K562 (cell line): ENCODE results near the gene CHCHD10. TPM values are rescaled to one million over a fixed set of nuclear protein-coding genes. Genes with fewer than 3 reads are reported as not detected.

Experiments used
- CHCHD3 ChIP-seq: fragments of 250-450 bp; sonication (Bioruptor Pico); IDR thresholded peaks from 2 replicates; pipeline ENCODE4 v2.1.2; 2022; ENCODE audit warnings: mild to moderate bottlenecking
- HNRNPH1 ChIP-seq: fragments of 200-400 bp; formaldehyde crosslinking; optimal IDR thresholded peaks from 2 replicates; pipeline ENCODE3; 2017; ENCODE audit warnings: low read depth, mild to moderate bottlenecking, low read length, moderate library complexity
- NFXL1 ChIP-seq: fragments of 450-650 bp; formaldehyde crosslinking; IDR thresholded peaks from 2 replicates; pipeline ENCODE4 v1.4.0; 2021; ENCODE audit warnings: mild to moderate bottlenecking
- RB1 ChIP-seq: fragments of 450-650 bp; IDR thresholded peaks from 2 replicates; pipeline ENCODE4 v1.6.1; 2017; ENCODE audit warnings: low read depth, mild to moderate bottlenecking
- SRSF1 ChIP-seq: fragments of 200-400 bp; formaldehyde crosslinking; IDR thresholded peaks from 2 replicates; pipeline ENCODE4 v1.6.1; 2017; ENCODE audit warnings: mild to moderate bottlenecking, low read depth, low read length, moderate library complexity
- TBP ChIP-seq: optimal IDR thresholded peaks from 2 replicates; pipeline ENCODE3; 2011; ENCODE audit warnings: low read depth, low read length, improper control_type of control experiment
- TCFL5 ChIP-seq: fragments of 250-450 bp; sonication (Bioruptor Pico); conservative IDR thresholded peaks from 2 replicates; pipeline ENCODE4 v1.6.1; 2021; ENCODE audit warnings: mild to moderate bottlenecking, moderate library complexity, matching md5 sums
- ZNF174 ChIP-seq: fragments of 250-450 bp; sonication (Bioruptor Pico); IDR thresholded peaks from 2 replicates; pipeline ENCODE4 v1.4.0; 2020; ENCODE audit warnings: mild to moderate bottlenecking
- ZNF3 ChIP-seq: fragments of 250-450 bp; sonication (Bioruptor Pico); IDR thresholded peaks from 2 replicates; pipeline ENCODE4 v1.5.0; 2021; ENCODE audit warnings: mild to moderate bottlenecking, moderate library complexity
- polyA plus RNA-seq, 8 experiments: library from polyadenylated mRNA; depleted of rRNA in 4 of 8; stranded (reverse) in 5 of 8; unstranded in 3 of 8; fragments of >200 nt; fragmentation: Nextera tagmentation in 2 of 8; fragmentation: Illumina TruSeq in 1 of 8; extraction: Ambion mirVana in 2 of 8; extraction: Trizol in 1 of 8; gene quantifications; 2 replicates each; pipeline versions ENCODE4 v1.2.1 to v1.2.3, GENCODE V29; 2011 to 2014; ENCODE audit warnings: inconsistent platforms in 1 of 8, missing spikeins in 1 of 8
- total RNA-seq, 7 experiments: library from RNA; depleted of rRNA in 6 of 7; stranded (reverse); fragments of >200 nt in 6 of 7; fragmentation: Illumina TruSeq in 2 of 7; extraction: Trizol in 2 of 7; gene quantifications; 2 replicates each; pipeline versions ENCODE4 v1.2.1 to v1.2.3, GENCODE V29; 2011 to 2021; ENCODE audit warnings: low replicate concordance in 1 of 7
- TF ChIP-seq, protein P1 (sequence below): sonication (generic); formaldehyde crosslinking; IDR thresholded peaks from 2 replicates; pipeline ENCODE4 v1.8.0; 2023; ENCODE audit warnings: missing genetic modification reagents, mild to moderate bottlenecking, borderline replicate concordance
- TF ChIP-seq, protein P2 (sequence below): fragments of 450-650 bp; IDR thresholded peaks from 2 replicates; pipeline ENCODE4 v1.6.1; 2014; ENCODE audit warnings: low read depth, mild to moderate bottlenecking, moderate library complexity, borderline replicate concordance
- TF ChIP-seq, protein P3 (sequence below): fragments of 200-800 bp; sonication (Bioruptor generic); IDR thresholded peaks from 2 replicates; pipeline ENCODE4 v1.6.1; 2017; ENCODE audit warnings: missing genetic modification characterization, missing compliant biosample characterization
- TF ChIP-seq, protein P4 (sequence below): fragments of 200-400 bp; formaldehyde crosslinking; IDR thresholded peaks from 2 replicates; pipeline ENCODE4 v1.6.1; 2017; ENCODE audit warnings: mild to moderate bottlenecking, low read depth, low read length, moderate library complexity
- TF ChIP-seq, protein P5 (sequence below): sonication (generic); formaldehyde crosslinking; IDR thresholded peaks from 2 replicates; pipeline ENCODE4 v1.8.0; 2023; ENCODE audit warnings: mild to moderate bottlenecking, missing genetic modification reagents

Gene CHCHD10
- total and polyA plus RNA-seq, 9 of the 15 experiments (the other 6 are each of a cell fraction or from before 2014, with no cell fraction given): 15.2 to 292 (median 102) TPM

DNA sequence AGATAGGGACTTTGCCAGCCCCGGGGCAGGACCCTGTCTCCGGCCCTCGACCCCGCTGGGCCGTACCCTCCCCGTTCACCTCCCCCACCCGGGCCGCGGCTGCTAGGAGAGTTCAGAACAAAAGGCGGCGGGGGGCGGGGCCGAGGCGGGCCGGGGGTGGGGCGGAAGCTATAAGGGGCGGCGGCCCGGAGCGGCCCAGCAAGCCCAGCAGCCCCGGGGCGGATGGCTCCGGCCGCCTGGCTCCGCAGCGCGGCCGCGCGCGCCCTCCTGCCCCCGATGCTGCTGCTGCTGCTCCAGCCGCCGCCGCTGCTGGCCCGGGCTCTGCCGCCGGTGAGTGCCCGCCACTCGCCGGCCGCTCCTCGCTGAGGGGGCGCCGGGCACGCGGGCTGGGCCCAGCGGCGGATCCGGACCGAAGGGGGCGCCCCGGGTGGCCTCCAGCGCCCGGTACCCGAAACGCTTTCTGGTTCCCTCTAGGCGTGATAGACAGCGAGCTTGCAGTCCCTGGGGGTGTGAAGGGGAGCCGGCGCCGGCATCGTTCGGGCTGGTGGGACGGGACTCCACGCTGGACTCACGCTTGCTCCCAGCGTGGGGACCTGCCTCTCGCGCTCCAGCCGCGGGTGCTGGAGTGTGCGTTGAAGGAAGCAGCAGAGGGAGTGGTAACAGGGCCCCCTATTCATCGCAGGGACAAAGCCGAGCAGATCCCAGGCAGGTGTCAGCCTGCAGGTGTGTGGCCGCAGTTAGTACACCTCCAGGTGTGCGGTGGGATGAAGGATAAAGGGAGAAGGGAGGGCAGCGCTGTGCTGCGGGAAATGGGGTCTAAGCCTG, 5.1 kb upstream of the CHCHD10 start, which contains the start of gene MMP11 (continued):
- peak; percentile 2 for TF ChIP-seq TBP
- no peak for TF ChIP-seq SRSF1
- no peak for TF ChIP-seq ZNF174 (CRISPR knock-in tag)
- no peak for TF ChIP-seq HNRNPH1
- TF ChIP-seq, protein P1, sequence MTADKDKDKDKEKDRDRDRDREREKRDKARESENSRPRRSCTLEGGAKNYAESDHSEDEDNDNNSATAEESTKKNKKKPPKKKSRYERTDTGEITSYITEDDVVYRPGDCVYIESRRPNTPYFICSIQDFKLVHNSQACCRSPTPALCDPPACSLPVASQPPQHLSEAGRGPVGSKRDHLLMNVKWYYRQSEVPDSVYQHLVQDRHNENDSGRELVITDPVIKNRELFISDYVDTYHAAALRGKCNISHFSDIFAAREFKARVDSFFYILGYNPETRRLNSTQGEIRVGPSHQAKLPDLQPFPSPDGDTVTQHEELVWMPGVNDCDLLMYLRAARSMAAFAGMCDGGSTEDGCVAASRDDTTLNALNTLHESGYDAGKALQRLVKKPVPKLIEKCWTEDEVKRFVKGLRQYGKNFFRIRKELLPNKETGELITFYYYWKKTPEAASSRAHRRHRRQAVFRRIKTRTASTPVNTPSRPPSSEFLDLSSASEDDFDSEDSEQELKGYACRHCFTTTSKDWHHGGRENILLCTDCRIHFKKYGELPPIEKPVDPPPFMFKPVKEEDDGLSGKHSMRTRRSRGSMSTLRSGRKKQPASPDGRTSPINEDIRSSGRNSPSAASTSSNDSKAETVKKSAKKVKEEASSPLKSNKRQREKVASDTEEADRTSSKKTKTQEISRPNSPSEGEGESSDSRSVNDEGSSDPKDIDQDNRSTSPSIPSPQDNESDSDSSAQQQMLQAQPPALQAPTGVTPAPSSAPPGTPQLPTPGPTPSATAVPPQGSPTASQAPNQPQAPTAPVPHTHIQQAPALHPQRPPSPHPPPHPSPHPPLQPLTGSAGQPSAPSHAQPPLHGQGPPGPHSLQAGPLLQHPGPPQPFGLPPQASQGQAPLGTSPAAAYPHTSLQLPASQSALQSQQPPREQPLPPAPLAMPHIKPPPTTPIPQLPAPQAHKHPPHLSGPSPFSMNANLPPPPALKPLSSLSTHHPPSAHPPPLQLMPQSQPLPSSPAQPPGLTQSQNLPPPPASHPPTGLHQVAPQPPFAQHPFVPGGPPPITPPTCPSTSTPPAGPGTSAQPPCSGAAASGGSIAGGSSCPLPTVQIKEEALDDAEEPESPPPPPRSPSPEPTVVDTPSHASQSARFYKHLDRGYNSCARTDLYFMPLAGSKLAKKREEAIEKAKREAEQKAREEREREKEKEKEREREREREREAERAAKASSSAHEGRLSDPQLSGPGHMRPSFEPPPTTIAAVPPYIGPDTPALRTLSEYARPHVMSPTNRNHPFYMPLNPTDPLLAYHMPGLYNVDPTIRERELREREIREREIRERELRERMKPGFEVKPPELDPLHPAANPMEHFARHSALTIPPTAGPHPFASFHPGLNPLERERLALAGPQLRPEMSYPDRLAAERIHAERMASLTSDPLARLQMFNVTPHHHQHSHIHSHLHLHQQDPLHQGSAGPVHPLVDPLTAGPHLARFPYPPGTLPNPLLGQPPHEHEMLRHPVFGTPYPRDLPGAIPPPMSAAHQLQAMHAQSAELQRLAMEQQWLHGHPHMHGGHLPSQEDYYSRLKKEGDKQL (CRISPR knock-in tag): no peak
- TF ChIP-seq, protein P2, sequence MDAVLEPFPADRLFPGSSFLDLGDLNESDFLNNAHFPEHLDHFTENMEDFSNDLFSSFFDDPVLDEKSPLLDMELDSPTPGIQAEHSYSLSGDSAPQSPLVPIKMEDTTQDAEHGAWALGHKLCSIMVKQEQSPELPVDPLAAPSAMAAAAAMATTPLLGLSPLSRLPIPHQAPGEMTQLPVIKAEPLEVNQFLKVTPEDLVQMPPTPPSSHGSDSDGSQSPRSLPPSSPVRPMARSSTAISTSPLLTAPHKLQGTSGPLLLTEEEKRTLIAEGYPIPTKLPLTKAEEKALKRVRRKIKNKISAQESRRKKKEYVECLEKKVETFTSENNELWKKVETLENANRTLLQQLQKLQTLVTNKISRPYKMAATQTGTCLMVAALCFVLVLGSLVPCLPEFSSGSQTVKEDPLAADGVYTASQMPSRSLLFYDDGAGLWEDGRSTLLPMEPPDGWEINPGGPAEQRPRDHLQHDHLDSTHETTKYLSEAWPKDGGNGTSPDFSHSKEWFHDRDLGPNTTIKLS: peak; percentile 36; the same call in 1 of the 2 replicates
- no peak for TF ChIP-seq TCFL5
- TF ChIP-seq RB1: peak; percentile 72
- TF ChIP-seq, protein P3, sequence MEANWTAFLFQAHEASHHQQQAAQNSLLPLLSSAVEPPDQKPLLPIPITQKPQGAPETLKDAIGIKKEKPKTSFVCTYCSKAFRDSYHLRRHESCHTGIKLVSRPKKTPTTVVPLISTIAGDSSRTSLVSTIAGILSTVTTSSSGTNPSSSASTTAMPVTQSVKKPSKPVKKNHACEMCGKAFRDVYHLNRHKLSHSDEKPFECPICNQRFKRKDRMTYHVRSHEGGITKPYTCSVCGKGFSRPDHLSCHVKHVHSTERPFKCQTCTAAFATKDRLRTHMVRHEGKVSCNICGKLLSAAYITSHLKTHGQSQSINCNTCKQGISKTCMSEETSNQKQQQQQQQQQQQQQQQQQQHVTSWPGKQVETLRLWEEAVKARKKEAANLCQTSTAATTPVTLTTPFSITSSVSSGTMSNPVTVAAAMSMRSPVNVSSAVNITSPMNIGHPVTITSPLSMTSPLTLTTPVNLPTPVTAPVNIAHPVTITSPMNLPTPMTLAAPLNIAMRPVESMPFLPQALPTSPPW: peak; percentile 22; the same call in 1 of the 2 replicates
- TF ChIP-seq NFXL1 (CRISPR knock-in tag): no peak
- TF ChIP-seq ZNF3: no peak
- TF ChIP-seq, protein P4, sequence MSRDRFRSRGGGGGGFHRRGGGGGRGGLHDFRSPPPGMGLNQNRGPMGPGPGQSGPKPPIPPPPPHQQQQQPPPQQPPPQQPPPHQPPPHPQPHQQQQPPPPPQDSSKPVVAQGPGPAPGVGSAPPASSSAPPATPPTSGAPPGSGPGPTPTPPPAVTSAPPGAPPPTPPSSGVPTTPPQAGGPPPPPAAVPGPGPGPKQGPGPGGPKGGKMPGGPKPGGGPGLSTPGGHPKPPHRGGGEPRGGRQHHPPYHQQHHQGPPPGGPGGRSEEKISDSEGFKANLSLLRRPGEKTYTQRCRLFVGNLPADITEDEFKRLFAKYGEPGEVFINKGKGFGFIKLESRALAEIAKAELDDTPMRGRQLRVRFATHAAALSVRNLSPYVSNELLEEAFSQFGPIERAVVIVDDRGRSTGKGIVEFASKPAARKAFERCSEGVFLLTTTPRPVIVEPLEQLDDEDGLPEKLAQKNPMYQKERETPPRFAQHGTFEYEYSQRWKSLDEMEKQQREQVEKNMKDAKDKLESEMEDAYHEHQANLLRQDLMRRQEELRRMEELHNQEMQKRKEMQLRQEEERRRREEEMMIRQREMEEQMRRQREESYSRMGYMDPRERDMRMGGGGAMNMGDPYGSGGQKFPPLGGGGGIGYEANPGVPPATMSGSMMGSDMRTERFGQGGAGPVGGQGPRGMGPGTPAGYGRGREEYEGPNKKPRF: no peak
- TF ChIP-seq, protein P5, sequence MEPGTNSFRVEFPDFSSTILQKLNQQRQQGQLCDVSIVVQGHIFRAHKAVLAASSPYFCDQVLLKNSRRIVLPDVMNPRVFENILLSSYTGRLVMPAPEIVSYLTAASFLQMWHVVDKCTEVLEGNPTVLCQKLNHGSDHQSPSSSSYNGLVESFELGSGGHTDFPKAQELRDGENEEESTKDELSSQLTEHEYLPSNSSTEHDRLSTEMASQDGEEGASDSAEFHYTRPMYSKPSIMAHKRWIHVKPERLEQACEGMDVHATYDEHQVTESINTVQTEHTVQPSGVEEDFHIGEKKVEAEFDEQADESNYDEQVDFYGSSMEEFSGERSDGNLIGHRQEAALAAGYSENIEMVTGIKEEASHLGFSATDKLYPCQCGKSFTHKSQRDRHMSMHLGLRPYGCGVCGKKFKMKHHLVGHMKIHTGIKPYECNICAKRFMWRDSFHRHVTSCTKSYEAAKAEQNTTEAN (CRISPR knock-in tag): no peak
- no peak for TF ChIP-seq CHCHD3 (CRISPR knock-in tag)
